Vagina (tissue), 2 donors: Measurements from ENCODE around the gene PCNT. TPM values are rescaled to one million over a fixed set of nuclear protein-coding genes. Genes with fewer than 3 reads are reported as not detected.

Source experiments
- DNase-seq, 2 donors: peaks; one replicate each; pipeline ENCODE4 v3.0.0-alpha.2; 2017; ENCODE audit errors: extremely low spot score in 2 of 2
- H3K27ac ChIP-seq: fragments of 200-600 bp; sonication (generic); one replicate; pipeline ENCODE4 v1.5.1; 2019
- H3K27me3 ChIP-seq: fragments of 200-600 bp; sonication (generic); one replicate; pipeline ENCODE4 v1.5.1; 2019
- H3K36me3 ChIP-seq, 2 donors: fragments of 200-600 bp; sonication (generic); one replicate each; pipeline ENCODE4 v1.5.1; 2017 to 2019
- H3K4me1 ChIP-seq: fragments of 200-600 bp; sonication (generic); one replicate; pipeline ENCODE4 v1.5.1; 2019
- H3K4me3 ChIP-seq, 2 donors: fragments of 200-600 bp; sonication (generic); 1 replicate in 1 of 2; 2 replicates in 1 of 2; pipeline ENCODE4 v1.5.1; 2016 to 2019
- H3K9me3 ChIP-seq: fragments of 200-600 bp; sonication (generic); one replicate; pipeline ENCODE4 v1.5.1; 2019
- POLR2A ChIP-seq, 2 donors: fragments of 450-650 bp; IDR thresholded peaks; one replicate each; pipeline ENCODE4 v1.6.1; 2017; ENCODE audit warnings: antibody characterized with exemption in 2 of 2, mild to moderate bottlenecking in 2 of 2, moderate library complexity in 2 of 2
- POLR2AphosphoS5 ChIP-seq, 2 donors: sonication (generic); formaldehyde crosslinking; IDR thresholded peaks; one replicate each; pipeline ENCODE4 v1.9.0; 2017; ENCODE audit warnings: antibody characterized with exemption in 2 of 2, mild to moderate bottlenecking in 2 of 2, low read depth in 1 of 2; ENCODE audit not compliant: insufficient read depth in 1 of 2
- intact Hi-C: fragments of 100-400 bp; cut with DNase I; formaldehyde crosslinking; loops from one replicate; pipeline ENCODE4 v1.15.1; 2023
- total RNA-seq: library from RNA; depleted of rRNA; stranded (reverse); fragments of >200 nt; gene quantifications from one replicate; pipeline ENCODE4 v1.2.3, GENCODE V29; 2016
- TF ChIP-seq, protein P1 (sequence below), 3 experiments: fragments of 450-650 bp in 2 of 3; fragments of 200-600 bp in 1 of 3; sonication (generic) in 1 of 3; IDR thresholded peaks; one replicate each; pipeline ENCODE4 v1.5.1; 2017 to 2019; ENCODE audit warnings: antibody characterized with exemption in 3 of 3, mild to moderate bottlenecking in 2 of 3, moderate library complexity in 2 of 3

The PCNT gene
- total RNA-seq, 1 donor from 2014 or later, result 35.8 TPM

DNA sequence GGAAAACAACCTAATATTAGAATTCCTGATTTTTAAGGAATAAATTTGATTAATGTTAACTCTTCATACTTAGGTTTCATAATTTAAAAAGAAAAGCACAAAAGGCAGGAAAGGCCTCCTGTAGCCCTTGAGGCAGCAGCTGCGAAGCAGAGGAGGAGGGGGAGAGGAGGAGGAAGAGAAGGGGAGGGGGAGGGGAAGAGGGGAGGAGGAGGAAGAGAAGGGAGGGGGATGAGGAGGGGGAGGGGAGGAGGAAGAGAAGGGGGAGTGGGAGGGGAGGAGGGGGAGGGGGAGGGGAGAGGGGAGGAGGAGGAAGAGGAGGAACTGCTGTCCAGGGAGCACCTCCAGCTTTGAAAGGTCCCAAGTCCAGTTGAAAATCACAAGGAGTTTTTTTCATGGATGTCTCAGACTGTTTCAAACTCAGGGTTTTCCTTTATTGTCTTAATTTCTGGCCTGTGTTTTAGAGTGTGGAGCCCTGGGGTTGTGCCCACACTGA lies 99.6 kb downstream of the PCNT start:
- no peak overlapping the region for H3K4me3 ChIP-seq
- H3K9me3 ChIP-seq, result no peaks in the 10 kb centered on the region
- intact Hi-C loops, result no loop called here
- H3K27ac ChIP-seq, result no peak overlapping the region
- H3K36me3 ChIP-seq, result peaks cover 0 to 54% of the 10 kb centered on the region in 2 donors
- DNase-seq, result no peak
- TF ChIP-seq POLR2AphosphoS5 (IDR thresholded peaks at IDR 0.05; ENCODE audit: insufficient read depth in 1 of 2, low read depth in 1 of 2) (no peak), POLR2A (IDR thresholded peaks at IDR 0.05) (no peak)
- TF ChIP-seq, protein P1, sequence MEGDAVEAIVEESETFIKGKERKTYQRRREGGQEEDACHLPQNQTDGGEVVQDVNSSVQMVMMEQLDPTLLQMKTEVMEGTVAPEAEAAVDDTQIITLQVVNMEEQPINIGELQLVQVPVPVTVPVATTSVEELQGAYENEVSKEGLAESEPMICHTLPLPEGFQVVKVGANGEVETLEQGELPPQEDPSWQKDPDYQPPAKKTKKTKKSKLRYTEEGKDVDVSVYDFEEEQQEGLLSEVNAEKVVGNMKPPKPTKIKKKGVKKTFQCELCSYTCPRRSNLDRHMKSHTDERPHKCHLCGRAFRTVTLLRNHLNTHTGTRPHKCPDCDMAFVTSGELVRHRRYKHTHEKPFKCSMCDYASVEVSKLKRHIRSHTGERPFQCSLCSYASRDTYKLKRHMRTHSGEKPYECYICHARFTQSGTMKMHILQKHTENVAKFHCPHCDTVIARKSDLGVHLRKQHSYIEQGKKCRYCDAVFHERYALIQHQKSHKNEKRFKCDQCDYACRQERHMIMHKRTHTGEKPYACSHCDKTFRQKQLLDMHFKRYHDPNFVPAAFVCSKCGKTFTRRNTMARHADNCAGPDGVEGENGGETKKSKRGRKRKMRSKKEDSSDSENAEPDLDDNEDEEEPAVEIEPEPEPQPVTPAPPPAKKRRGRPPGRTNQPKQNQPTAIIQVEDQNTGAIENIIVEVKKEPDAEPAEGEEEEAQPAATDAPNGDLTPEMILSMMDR (IDR thresholded peaks at IDR 0.05), result no peak
- H3K27me3 ChIP-seq, result no peaks in the 10 kb centered on the region
- H3K4me1 ChIP-seq, result no peaks in the 10 kb centered on the region

DNA sequence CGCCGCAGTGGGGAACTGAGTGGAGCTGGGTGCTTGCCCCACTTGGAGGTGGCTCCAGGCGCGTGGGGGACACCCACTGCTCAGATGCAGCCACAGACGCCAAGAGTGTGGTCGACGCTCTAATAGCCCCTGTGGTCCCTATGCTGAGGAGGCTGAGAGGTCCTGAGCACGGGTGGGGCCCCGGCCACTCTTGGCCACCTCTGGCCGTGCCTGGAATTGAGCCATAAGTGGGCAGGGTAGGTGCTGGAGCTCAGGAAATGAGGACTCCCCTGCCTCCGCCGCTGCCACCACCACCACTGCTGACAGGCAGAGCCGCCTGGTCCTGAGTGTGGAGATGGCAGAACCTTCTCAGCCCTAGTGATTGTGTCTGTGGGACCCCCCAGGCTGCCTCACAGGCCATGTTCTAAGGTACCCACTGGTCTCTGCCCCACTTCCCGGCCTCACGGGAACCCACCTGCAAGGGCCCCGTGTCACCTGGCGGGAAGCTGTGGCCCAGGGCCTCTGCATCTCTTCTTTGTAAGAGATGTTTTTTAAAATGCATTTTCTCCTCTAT lies 100.2 kb downstream of the PCNT start:
- no peaks in the 10 kb centered on the region for H3K9me3 ChIP-seq
- H3K4me3 ChIP-seq, result no peak overlapping the region
- H3K36me3 ChIP-seq, result peaks cover 0 to 56% of the 10 kb centered on the region in 2 donors
- H3K4me1 ChIP-seq, result no peaks in the 10 kb centered on the region
- no peak overlapping the region for H3K27ac ChIP-seq
- no peak for DNase-seq
- TF ChIP-seq, protein P1 (IDR thresholded peaks at IDR 0.05), result no peak
- TF ChIP-seq POLR2A (IDR thresholded peaks at IDR 0.05), result no peak
- no peak for TF ChIP-seq POLR2AphosphoS5 (IDR thresholded peaks at IDR 0.05; ENCODE audit: insufficient read depth in 1 of 2, low read depth in 1 of 2)
- no peaks in the 10 kb centered on the region for H3K27me3 ChIP-seq
- intact Hi-C loops, result no loop called here

DNA sequence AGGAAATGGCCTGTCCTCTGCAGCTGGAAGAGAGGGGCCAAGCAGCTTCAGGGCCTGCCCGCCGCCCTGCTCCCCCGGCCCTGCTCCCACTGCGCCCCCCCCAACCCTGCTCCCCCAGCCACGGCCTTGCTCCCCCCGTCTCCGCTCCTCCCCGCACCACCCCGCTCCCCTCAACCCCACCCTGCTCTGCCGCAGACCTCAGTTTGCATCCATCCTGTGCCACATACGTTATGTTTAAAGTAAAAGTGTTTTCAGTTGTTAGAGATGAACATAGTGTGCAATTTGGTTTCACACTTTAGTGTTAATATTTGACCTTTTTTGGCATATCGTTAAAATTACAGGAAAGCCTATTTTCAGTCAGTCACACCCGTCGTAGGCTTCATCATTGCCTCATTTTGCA lies 100.7 kb downstream of the PCNT start:
- no peak overlapping the region for H3K4me3 ChIP-seq
- DNase-seq, result no peak
- intact Hi-C loops, result no loop called here
- no peaks in the 10 kb centered on the region for H3K9me3 ChIP-seq
- TF ChIP-seq, protein P1 (IDR thresholded peaks at IDR 0.05), result no peak
- no peak for TF ChIP-seq POLR2AphosphoS5 (IDR thresholded peaks at IDR 0.05; ENCODE audit: insufficient read depth in 1 of 2, low read depth in 1 of 2)
- no peak for TF ChIP-seq POLR2A (IDR thresholded peaks at IDR 0.05)
- no peaks in the 10 kb centered on the region for H3K4me1 ChIP-seq
- no peak overlapping the region for H3K27ac ChIP-seq
- peaks cover 0 to 52% of the 10 kb centered on the region in 2 donors for H3K36me3 ChIP-seq
- no peaks in the 10 kb centered on the region for H3K27me3 ChIP-seq

DNA sequence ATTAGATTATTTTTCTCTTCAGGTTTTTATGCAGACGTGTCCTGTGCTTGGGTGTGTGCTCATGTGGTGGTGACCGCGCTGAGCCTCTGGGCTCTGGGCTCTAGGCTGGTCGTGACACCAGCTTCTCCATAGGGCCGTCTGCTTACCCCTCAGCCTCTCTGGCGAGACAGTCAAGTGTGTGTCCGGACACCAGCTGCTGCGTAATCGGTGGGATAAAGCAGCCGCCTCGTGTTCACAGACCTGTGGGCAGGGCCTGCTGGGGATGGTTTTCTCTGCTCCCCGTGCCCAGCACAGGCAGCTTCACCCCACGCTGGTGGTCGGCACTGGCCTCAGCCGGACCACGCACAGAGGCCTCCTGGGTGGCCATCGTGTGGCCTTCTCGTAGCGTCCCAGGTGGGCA lies 101.1 kb downstream of the PCNT start:
- Histone ChIP-seq H3K27me3 (no peaks in the 10 kb centered on the region), H3K36me3 (peaks cover 0 to 52% of the 10 kb centered on the region in 2 donors), H3K9me3 (no peaks in the 10 kb centered on the region), H3K4me1 (no peaks in the 10 kb centered on the region), H3K4me3 (no peak overlapping the region), H3K27ac (peak overlapping the region; percentile 27)
- TF ChIP-seq POLR2A (IDR thresholded peaks at IDR 0.05) (no peak), POLR2AphosphoS5 (IDR thresholded peaks at IDR 0.05; ENCODE audit: insufficient read depth in 1 of 2, low read depth in 1 of 2) (no peak)
- TF ChIP-seq, protein P1 (IDR thresholded peaks at IDR 0.05), result no peak
- DNase-seq, result no peak
- intact Hi-C loops, result no loop called here

DNA sequence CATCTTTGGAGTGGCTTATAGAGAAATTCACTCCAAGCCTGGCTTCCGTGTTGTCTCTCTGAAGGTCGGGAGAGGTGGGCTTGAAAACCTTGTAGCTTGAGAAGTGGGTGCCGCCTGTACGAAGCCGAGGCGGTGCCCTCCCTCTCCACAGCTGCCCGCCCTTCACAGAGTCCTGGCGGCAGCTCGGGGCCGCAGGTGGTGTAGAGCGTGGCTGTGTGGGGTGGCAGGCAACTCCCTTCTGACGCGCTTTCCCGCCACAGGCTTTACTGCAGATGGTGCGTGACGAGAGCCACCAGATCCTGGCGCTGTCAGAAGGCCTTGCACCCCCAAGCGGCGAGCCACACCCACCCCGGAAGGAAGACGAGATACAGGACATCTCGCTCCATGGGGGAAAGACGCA lies 101.6 kb downstream of the PCNT start:
- no peak overlapping the region for H3K4me3 ChIP-seq
- H3K4me1 ChIP-seq, result no peaks in the 10 kb centered on the region
- no peak overlapping the region for H3K27ac ChIP-seq
- no peak for DNase-seq
- intact Hi-C loops, result no loop called here
- TF ChIP-seq, protein P1 (IDR thresholded peaks at IDR 0.05), result no peak
- no peak for TF ChIP-seq POLR2AphosphoS5 (IDR thresholded peaks at IDR 0.05; ENCODE audit: insufficient read depth in 1 of 2, low read depth in 1 of 2)
- TF ChIP-seq POLR2A (IDR thresholded peaks at IDR 0.05), result no peak
- H3K27me3 ChIP-seq, result no peaks in the 10 kb centered on the region
- H3K36me3 ChIP-seq, result peaks cover 0 to 53% of the 10 kb centered on the region in 2 donors
- no peaks in the 10 kb centered on the region for H3K9me3 ChIP-seq
